GM12878 (cell line): Measurements from ENCODE around the gene ARVCF.

Source experiments
- CHD2 ChIP-seq: IDR thresholded peaks from 2 replicates; pipeline ENCODE4 v1.6.1; 2011; ENCODE audit warnings: low read depth, low read length, improper control_type of control experiment, borderline replicate concordance
- CTCF ChIP-seq, 3 experiments: IDR thresholded peaks in 2 of 3; conservative IDR thresholded peaks in 1 of 3; 2 replicates each; pipeline ENCODE4 v1.5.1; 2011; ENCODE audit warnings: low read depth in 3 of 3, low read length in 3 of 3, mild to moderate bottlenecking in 3 of 3, control low read depth in 2 of 3, moderate library complexity in 2 of 3, inconsistent platforms in 1 of 3, mixed read lengths in 1 of 3; ENCODE audit not compliant: control insufficient read depth in 2 of 3, insufficient read depth in 1 of 3; ENCODE audit errors: extremely low read depth in 1 of 3
- EZH2 ChIP-seq: IDR thresholded peaks from 2 replicates; pipeline ENCODE4 v1.6.1; 2012; ENCODE audit warnings: low read depth, mild to moderate bottlenecking, control low read depth, inconsistent platforms, low read length, borderline replicate concordance; ENCODE audit not compliant: control insufficient read depth
- MAX ChIP-seq: IDR thresholded peaks from 2 replicates; pipeline ENCODE4 v1.6.1; 2012; ENCODE audit warnings: low read depth, low read length, improper control_type of control experiment
- MYC ChIP-seq: IDR thresholded peaks from 2 replicates; pipeline ENCODE4 v1.6.1; 2011; ENCODE audit warnings: mild to moderate bottlenecking, low read length, moderate library complexity, inconsistent platforms; ENCODE audit not compliant: insufficient read depth, insufficient replicate concordance, insufficient read length, severe bottlenecking
- POLR2AphosphoS2 ChIP-seq: IDR thresholded peaks from 2 replicates; pipeline ENCODE4 v1.6.1; 2011; ENCODE audit warnings: low read depth, mild to moderate bottlenecking, low read length, improper control_type of control experiment, moderate library complexity
- RAD21 ChIP-seq: IDR thresholded peaks from 2 replicates; pipeline ENCODE4 v1.6.1; 2011; ENCODE audit warnings: mild to moderate bottlenecking, low read depth, low read length, moderate library complexity; ENCODE audit not compliant: insufficient read depth
- RCOR1 ChIP-seq: conservative IDR thresholded peaks from 2 replicates; pipeline ENCODE4 v1.6.1; 2012; ENCODE audit warnings: low read depth, low read length, improper control_type of control experiment
- RELA ChIP-seq: fragments of 450-650 bp; IDR thresholded peaks from 2 replicates; pipeline ENCODE4 v1.8.0; 2014; ENCODE audit warnings: borderline replicate concordance; ENCODE audit not compliant: partially characterized antibody
- SP1 ChIP-seq: IDR thresholded peaks from one replicate; pipeline ENCODE4 v1.6.1; 2011; ENCODE audit warnings: low read depth, low read length
- SRF ChIP-seq, 2 experiments: IDR thresholded peaks; 2 replicates each; pipeline ENCODE4 v1.6.1; 2011; ENCODE audit warnings: low read depth in 2 of 2, low read length in 2 of 2, mild to moderate bottlenecking in 1 of 2, moderate library complexity in 1 of 2
- ZNF274 ChIP-seq: IDR thresholded peaks from one replicate; pipeline ENCODE4 v1.8.0; 2011; ENCODE audit not compliant: insufficient read length, insufficient read depth
- TF ChIP-seq, protein P1 (sequence below): IDR thresholded peaks from 2 replicates; pipeline ENCODE4 v1.6.1; 2012; ENCODE audit warnings: low read length, inconsistent platforms

- no peak for TF ChIP-seq EZH2
- no peak for TF ChIP-seq RELA
- TF ChIP-seq MYC = no peak
- TF ChIP-seq, protein P1, sequence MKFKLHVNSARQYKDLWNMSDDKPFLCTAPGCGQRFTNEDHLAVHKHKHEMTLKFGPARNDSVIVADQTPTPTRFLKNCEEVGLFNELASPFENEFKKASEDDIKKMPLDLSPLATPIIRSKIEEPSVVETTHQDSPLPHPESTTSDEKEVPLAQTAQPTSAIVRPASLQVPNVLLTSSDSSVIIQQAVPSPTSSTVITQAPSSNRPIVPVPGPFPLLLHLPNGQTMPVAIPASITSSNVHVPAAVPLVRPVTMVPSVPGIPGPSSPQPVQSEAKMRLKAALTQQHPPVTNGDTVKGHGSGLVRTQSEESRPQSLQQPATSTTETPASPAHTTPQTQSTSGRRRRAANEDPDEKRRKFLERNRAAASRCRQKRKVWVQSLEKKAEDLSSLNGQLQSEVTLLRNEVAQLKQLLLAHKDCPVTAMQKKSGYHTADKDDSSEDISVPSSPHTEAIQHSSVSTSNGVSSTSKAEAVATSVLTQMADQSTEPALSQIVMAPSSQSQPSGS = no peak
- TF ChIP-seq CTCF (IDR thresholded peaks at IDR 0.05 in 2 of 3, conservative IDR thresholded peaks at IDR 0.05 in 1 of 3; ENCODE audit: control insufficient read depth in 2 of 3, extremely low read depth in 1 of 3, insufficient read depth in 1 of 3, low read depth in 3 of 3, low read length in 3 of 3) = no peak
- TF ChIP-seq SP1 = no peak
- no peak for TF ChIP-seq RAD21
- TF ChIP-seq MAX = no peak
- TF ChIP-seq RCOR1 = no peak
- no peak for TF ChIP-seq POLR2AphosphoS2
- TF ChIP-seq SRF (IDR thresholded peaks at IDR 0.05; ENCODE audit: low read depth in 2 of 2, low read length in 2 of 2) = no peak
- TF ChIP-seq ZNF274 = no peak
- no peak for TF ChIP-seq CHD2
Measured at GRCh38 chr22:19990188-19990587, 26.4 kb downstream of the ARVCF start.
